K562 (cell line): Measurements from ENCODE around the gene ACAP3. TPM values are rescaled to one million over a fixed set of nuclear protein-coding genes. Genes with fewer than 3 reads are reported as not detected.
A peak's percentile ranks its signal among the peaks of the same experiment; 100 is the strongest.

Experiments used
- ATAC-seq: fragments of 200-7000 bp; cut with Tn5 transposase; 3 replicates; pipeline ENCODE4 v1.9.1; 2020; ENCODE audit warnings: moderate library complexity
- BruUV-seq: library from RNA; stranded (reverse); fragments of 400-500 nt; replicated peaks from 2 replicates; lab custom pipeline; 2021; lab: Mats Ljungman, UMichigan
- CTCF ChIA-PET: fragments of 300-600 bp; formaldehyde crosslinking; extraction: SDS; loops from one replicate; lab custom pipeline; 2021; ENCODE audit warnings: low intra/inter-chr PET ratio; lab: Yijun Ruan, JAX
- POLR2A ChIA-PET: fragments of 300-600, 350-650 bp; sonication (Branson Sonifier 250); formaldehyde crosslinking; extraction: SDS; loops from one replicate; lab custom pipeline; 2021; ENCODE audit warnings: antibody characterized with exemption, inconsistent platforms; lab: Yijun Ruan, JAX
- DNase-seq, 4 experiments: peaks; one replicate each; pipeline versions ENCODE4 v3.0.0 to v3.0.0-alpha.2; 2011 to 2018; ENCODE audit warnings: low spot score in 3 of 4, mixed read lengths in 3 of 4; ENCODE audit errors: extremely low read depth in 1 of 4
- FAIRE-seq: peaks from 2 replicates; lab custom pipeline; 2011; peaks lifted over from hg19 to GRCh38; lab: Jason Lieb, UNC
- H2AFZ ChIP-seq: 2 replicates; pipeline ENCODE4 v1.6.0; 2011; ENCODE audit warnings: low read depth, low read length, control low read depth, inconsistent platforms
- H3K27ac ChIP-seq: fragments of 200-600 bp; 3 replicates; pipeline ENCODE4 v1.8.0; 2011; ENCODE audit warnings: low read depth, mild to moderate bottlenecking, control low read depth, inconsistent platforms, low read length, moderate library complexity, mixed read lengths; ENCODE audit errors: extremely low read depth
- H3K27me3 ChIP-seq, 2 experiments: fragments of 300-600 bp in 1 of 2; 2 replicates in 1 of 2; 3 replicates in 1 of 2; pipeline versions ENCODE4 v1.6.0 to v1.8.0; 2011; ENCODE audit warnings: inconsistent platforms in 2 of 2, low read length in 2 of 2, mild to moderate bottlenecking in 1 of 2, mixed read lengths in 1 of 2, moderate library complexity in 1 of 2; ENCODE audit not compliant: control insufficient read depth in 2 of 2, insufficient read depth in 2 of 2
- H3K36me3 ChIP-seq: fragments of 300-600 bp; 3 replicates; pipeline ENCODE4 v1.8.0; 2011; ENCODE audit warnings: mild to moderate bottlenecking, low read length, inconsistent platforms; ENCODE audit not compliant: control insufficient read depth, insufficient read depth
- H3K4me1 ChIP-seq, 2 experiments: fragments of 200-600 bp in 1 of 2; replicated peaks in 1 of 2; 2 replicates in 1 of 2; 3 replicates in 1 of 2; pipeline versions ENCODE4 v1.5.1 to v1.8.0; 2011; ENCODE audit warnings: inconsistent platforms in 2 of 2, low read length in 2 of 2, mild to moderate bottlenecking in 1 of 2, mixed read lengths in 1 of 2, moderate library complexity in 1 of 2; ENCODE audit not compliant: control insufficient read depth in 2 of 2, insufficient read depth in 2 of 2
- H3K4me2 ChIP-seq: 2 replicates; pipeline ENCODE4 v1.6.1; 2011; ENCODE audit warnings: low read length, control low read depth, inconsistent platforms, mixed read lengths; ENCODE audit not compliant: insufficient read depth
- H3K4me3 ChIP-seq: fragments of 200-600 bp; sonication (generic), shearing (Covaris generic); 2 replicates; pipeline ENCODE4 v1.5.1; 2016; ENCODE audit warnings: control low read depth, inconsistent platforms
- H3K79me2 ChIP-seq: fragments of 200-600 bp; 3 replicates; pipeline ENCODE4 v1.8.0; 2011; ENCODE audit warnings: low read length, inconsistent platforms; ENCODE audit not compliant: control insufficient read depth, insufficient read depth
- H3K9ac ChIP-seq, 2 experiments: 2 replicates each; pipeline versions ENCODE4 v1.6.0 to v1.6.1; 2011; ENCODE audit warnings: low read depth in 2 of 2, low read length in 2 of 2, control low read depth in 1 of 2, inconsistent platforms in 1 of 2, mild to moderate bottlenecking in 1 of 2, mixed read lengths in 1 of 2; ENCODE audit not compliant: insufficient read depth in 1 of 2
- H3K9me1 ChIP-seq: one replicate; pipeline ENCODE4 v1.6.0; 2011; ENCODE audit warnings: inconsistent platforms, mild to moderate bottlenecking, low read length, moderate library complexity; ENCODE audit not compliant: control insufficient read depth, insufficient read depth
- H3K9me3 ChIP-seq: replicated peaks from 2 replicates; pipeline ENCODE4 v1.5.1; 2011; ENCODE audit warnings: low read depth, low read length, inconsistent platforms; ENCODE audit not compliant: control insufficient read depth, insufficient read depth
- H4K20me1 ChIP-seq: replicated peaks from 2 replicates; pipeline ENCODE4 v1.6.1; 2011; ENCODE audit warnings: low read length, inconsistent platforms, mixed read lengths; ENCODE audit not compliant: control insufficient read depth, insufficient read depth
- FIP1L1 ChIP-seq: fragments of 200-400 bp; formaldehyde crosslinking; IDR thresholded peaks from 2 replicates; pipeline ENCODE4 v1.6.1; 2018; ENCODE audit warnings: mild to moderate bottlenecking, low read depth, low read length; ENCODE audit not compliant: poor library complexity, severe bottlenecking
- KDM5B ChIP-seq: fragments of 200-600 bp; sonication (generic); IDR thresholded peaks from 2 replicates; pipeline ENCODE4 v1.6.1; 2012; ENCODE audit warnings: low read depth, mild to moderate bottlenecking, moderate library complexity, low read length, control low read depth, inconsistent platforms; ENCODE audit not compliant: insufficient replicate concordance
- NFIC ChIP-seq: fragments of 450-650 bp; IDR thresholded peaks from 2 replicates; pipeline ENCODE4 v1.6.1; 2017; ENCODE audit warnings: mild to moderate bottlenecking, inconsistent platforms
- POLR2G ChIP-seq: fragments of 200-400 bp; formaldehyde crosslinking; IDR thresholded peaks from 2 replicates; pipeline ENCODE4 v1.6.1; 2017; ENCODE audit warnings: low read depth, mild to moderate bottlenecking, antibody characterized with exemption, low read length, moderate library complexity
- THRAP3 ChIP-seq: fragments of 450-650 bp; IDR thresholded peaks from 2 replicates; pipeline ENCODE4 v1.6.1; 2016; ENCODE audit warnings: mild to moderate bottlenecking, inconsistent platforms, borderline replicate concordance
- ZBTB33 ChIP-seq: sonication (generic); formaldehyde crosslinking; IDR thresholded peaks from 2 replicates; pipeline ENCODE4 v1.8.1; 2023; ENCODE audit warnings: mild to moderate bottlenecking, missing genetic modification reagents
- ZNF592 ChIP-seq: fragments of 450-650 bp; IDR thresholded peaks from 2 replicates; pipeline ENCODE4 v1.6.1; 2017; ENCODE audit warnings: antibody characterized with exemption, mild to moderate bottlenecking
- WGBS: fragments of 100-300 bp; shearing (Covaris generic); methylation state at CpG from one replicate; pipeline ENCODE4 v1.1.6; 2016; ENCODE audit warnings: low coverage, mixed read lengths; ENCODE audit not compliant: insufficient coverage; ENCODE audit errors: missing lambda C conversion rate; 5-methylcytosine and 5-hydroxymethylcytosine counted together
- in situ Hi-C: fragments of 300-500 bp; cut with MboI; formaldehyde crosslinking; loops from 4 replicates; pipeline ENCODE4 v1.15.0; 2018; ENCODE audit warnings: inconsistent platforms, mixed read lengths
- intact Hi-C: fragments of 100-400 bp; cut with micrococcal nuclease; formaldehyde crosslinking; loops from 2 replicates; pipeline ENCODE4 v1.14.2; 2022
- polyA plus RNA-seq, 8 experiments: library from polyadenylated mRNA; depleted of rRNA in 4 of 8; stranded (reverse) in 5 of 8; unstranded in 3 of 8; fragments of >200 nt; fragmentation: Nextera tagmentation in 2 of 8; fragmentation: Illumina TruSeq in 1 of 8; extraction: Ambion mirVana in 2 of 8; extraction: Trizol in 1 of 8; gene quantifications; 2 replicates each; pipeline versions ENCODE4 v1.2.1 to v1.2.3, GENCODE V29; 2011 to 2014; ENCODE audit warnings: inconsistent platforms in 1 of 8, missing spikeins in 1 of 8
- total RNA-seq, 7 experiments: library from RNA; depleted of rRNA in 6 of 7; stranded (reverse); fragments of >200 nt in 6 of 7; fragmentation: Illumina TruSeq in 2 of 7; extraction: Trizol in 2 of 7; gene quantifications; 2 replicates each; pipeline versions ENCODE4 v1.2.1 to v1.2.3, GENCODE V29; 2011 to 2021; ENCODE audit warnings: low replicate concordance in 1 of 7
- TF ChIP-seq, protein P1 (sequence below): fragments of 250-450 bp; sonication (Bioruptor Pico); IDR thresholded peaks from 2 replicates; pipeline ENCODE4 v1.4.0; 2020

The ACAP3 gene
- total and polyA plus RNA-seq, 9 of the 15 experiments (the other 6 are each of a cell fraction or from before 2014, with no cell fraction given) = 0.01 to 49.0 (median 12.0) TPM

- FAIRE-seq (no peak), ATAC-seq (no peak), DNase-seq (no peak)
- Histone ChIP-seq H3K4me2 (no peak overlapping the region), H3K79me2 (peaks cover 66% of the 10 kb centered on the region), H3K9me1 (peaks cover 13% of the 10 kb centered on the region), H2AFZ (no peak overlapping the region), H3K27ac (no peak overlapping the region; the same call in 2 of the 3 replicates), H3K9me3 (no peaks in the 10 kb centered on the region), H3K36me3 (peaks cover 74% of the 10 kb centered on the region), H4K20me1 (peaks cover 28% of the 10 kb centered on the region; the same call in 1 of the 2 replicates), H3K27me3 (no peaks in the 10 kb centered on the region), H3K4me1 (peaks cover 37 to 81% of the 10 kb centered on the region in 2 experiments), H3K9ac (peak overlapping the region in 1 of 2 experiments; percentile 83; a peak in 2 of 4 replicates), H3K4me3 (no peak overlapping the region)
- ChIA-PET POLR2A (interaction anchor here (4.3 kb wide), 1 partner anchor 9 kb away, joined by 30 read pairs; no protein-coding TSS in a partner anchor), CTCF (no interaction called here)
- no TSS peak for BruUV-seq
- in situ Hi-C loops = no loop called here
- intact Hi-C loops = no loop called here
- WGBS = 88% methylated on average over 11 of the region's 13 CpGs
- TF ChIP-seq THRAP3 (0 out of 2 replicates have a peak, but pooled peaks have one; percentile 84), NFIC (peak; percentile 4; the same call in 1 of the 2 replicates), FIP1L1 (no peak), ZBTB33 (CRISPR knock-in tag) (peak; percentile 81), ZNF592 (no peak), KDM5B (peak; percentile 12), POLR2G (peak; percentile 51; the same call in 1 of the 2 replicates)
- TF ChIP-seq, protein P1, sequence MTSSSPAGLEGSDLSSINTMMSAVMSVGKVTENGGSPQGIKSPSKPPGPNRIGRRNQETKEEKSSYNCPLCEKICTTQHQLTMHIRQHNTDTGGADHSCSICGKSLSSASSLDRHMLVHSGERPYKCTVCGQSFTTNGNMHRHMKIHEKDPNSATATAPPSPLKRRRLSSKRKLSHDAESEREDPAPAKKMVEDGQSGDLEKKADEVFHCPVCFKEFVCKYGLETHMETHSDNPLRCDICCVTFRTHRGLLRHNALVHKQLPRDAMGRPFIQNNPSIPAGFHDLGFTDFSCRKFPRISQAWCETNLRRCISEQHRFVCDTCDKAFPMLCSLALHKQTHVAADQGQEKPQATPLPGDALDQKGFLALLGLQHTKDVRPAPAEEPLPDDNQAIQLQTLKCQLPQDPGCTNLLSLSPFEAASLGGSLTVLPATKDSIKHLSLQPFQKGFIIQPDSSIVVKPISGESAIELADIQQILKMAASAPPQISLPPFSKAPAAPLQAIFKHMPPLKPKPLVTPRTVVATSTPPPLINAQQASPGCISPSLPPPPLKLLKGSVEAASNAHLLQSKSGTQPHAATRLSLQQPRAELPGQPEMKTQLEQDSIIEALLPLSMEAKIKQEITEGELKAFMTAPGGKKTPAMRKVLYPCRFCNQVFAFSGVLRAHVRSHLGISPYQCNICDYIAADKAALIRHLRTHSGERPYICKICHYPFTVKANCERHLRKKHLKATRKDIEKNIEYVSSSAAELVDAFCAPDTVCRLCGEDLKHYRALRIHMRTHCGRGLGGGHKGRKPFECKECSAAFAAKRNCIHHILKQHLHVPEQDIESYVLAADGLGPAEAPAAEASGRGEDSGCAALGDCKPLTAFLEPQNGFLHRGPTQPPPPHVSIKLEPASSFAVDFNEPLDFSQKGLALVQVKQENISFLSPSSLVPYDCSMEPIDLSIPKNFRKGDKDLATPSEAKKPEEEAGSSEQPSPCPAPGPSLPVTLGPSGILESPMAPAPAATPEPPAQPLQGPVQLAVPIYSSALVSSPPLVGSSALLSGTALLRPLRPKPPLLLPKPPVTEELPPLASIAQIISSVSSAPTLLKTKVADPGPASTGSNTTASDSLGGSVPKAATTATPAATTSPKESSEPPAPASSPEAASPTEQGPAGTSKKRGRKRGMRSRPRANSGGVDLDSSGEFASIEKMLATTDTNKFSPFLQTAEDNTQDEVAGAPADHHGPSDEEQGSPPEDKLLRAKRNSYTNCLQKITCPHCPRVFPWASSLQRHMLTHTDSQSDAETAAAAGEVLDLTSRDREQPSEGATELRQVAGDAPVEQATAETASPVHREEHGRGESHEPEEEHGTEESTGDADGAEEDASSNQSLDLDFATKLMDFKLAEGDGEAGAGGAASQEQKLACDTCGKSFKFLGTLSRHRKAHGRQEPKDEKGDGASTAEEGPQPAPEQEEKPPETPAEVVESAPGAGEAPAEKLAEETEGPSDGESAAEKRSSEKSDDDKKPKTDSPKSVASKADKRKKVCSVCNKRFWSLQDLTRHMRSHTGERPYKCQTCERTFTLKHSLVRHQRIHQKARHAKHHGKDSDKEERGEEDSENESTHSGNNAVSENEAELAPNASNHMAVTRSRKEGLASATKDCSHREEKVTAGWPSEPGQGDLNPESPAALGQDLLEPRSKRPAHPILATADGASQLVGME (CRISPR knock-in tag) = no peak
Observed at GRCh38 chr1:1319646-1319941, 11.9 kb upstream of the ACAP3 start.
